SU-DHL-6 (cell line): ENCODE data around the gene ZNF775.
"Not testable (repeated sequence)": the region's sequence is repeated elsewhere in the genome, so short reads cannot be mapped to it uniquely, and the experiment has no call there.

Experiments
- EZH2phosphoT487 ChIP-seq: fragments of 200-600 bp; sonication (generic), shearing (Covaris generic); conservative IDR thresholded peaks from 2 replicates; pipeline ENCODE4 v1.6.1; 2018; ENCODE audit warnings: mild to moderate bottlenecking, antibody characterized with exemption, low read length, moderate library complexity, mixed read lengths
- TF ChIP-seq, protein P1 (sequence below): fragments of 200-600 bp; sonication (generic); IDR thresholded peaks from one replicate; pipeline ENCODE4 v1.5.1; 2017; ENCODE audit warnings: antibody characterized with exemption, mild to moderate bottlenecking, low read length, moderate library complexity; ENCODE audit not compliant: insufficient read depth, poor library complexity, severe bottlenecking

DNA sequence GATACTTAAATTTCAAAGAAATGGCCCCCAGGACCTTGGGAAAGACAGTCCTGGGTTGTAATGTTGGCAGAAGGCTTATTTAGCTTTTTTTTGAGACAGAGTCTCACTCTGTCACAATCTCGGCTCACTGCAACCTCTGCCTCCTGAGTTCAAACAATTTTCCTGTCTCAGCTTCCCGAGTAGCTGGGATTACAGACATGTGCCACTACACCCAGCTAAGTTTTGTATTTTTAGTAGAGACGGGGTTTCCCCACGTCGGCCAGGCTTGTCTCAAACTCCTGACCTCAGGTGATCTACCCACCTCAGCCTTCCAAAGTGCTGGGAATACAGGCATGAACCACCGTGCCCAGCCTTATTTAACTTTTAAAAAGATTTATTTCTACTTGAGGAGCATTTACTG, 6.8 kb downstream of the ZNF775 start:
- TF ChIP-seq, protein P1, sequence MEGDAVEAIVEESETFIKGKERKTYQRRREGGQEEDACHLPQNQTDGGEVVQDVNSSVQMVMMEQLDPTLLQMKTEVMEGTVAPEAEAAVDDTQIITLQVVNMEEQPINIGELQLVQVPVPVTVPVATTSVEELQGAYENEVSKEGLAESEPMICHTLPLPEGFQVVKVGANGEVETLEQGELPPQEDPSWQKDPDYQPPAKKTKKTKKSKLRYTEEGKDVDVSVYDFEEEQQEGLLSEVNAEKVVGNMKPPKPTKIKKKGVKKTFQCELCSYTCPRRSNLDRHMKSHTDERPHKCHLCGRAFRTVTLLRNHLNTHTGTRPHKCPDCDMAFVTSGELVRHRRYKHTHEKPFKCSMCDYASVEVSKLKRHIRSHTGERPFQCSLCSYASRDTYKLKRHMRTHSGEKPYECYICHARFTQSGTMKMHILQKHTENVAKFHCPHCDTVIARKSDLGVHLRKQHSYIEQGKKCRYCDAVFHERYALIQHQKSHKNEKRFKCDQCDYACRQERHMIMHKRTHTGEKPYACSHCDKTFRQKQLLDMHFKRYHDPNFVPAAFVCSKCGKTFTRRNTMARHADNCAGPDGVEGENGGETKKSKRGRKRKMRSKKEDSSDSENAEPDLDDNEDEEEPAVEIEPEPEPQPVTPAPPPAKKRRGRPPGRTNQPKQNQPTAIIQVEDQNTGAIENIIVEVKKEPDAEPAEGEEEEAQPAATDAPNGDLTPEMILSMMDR: not testable (repeated sequence)
- not testable (repeated sequence) for TF ChIP-seq EZH2phosphoT487
